ENCODE data around the gene LRAT.

DNA sequence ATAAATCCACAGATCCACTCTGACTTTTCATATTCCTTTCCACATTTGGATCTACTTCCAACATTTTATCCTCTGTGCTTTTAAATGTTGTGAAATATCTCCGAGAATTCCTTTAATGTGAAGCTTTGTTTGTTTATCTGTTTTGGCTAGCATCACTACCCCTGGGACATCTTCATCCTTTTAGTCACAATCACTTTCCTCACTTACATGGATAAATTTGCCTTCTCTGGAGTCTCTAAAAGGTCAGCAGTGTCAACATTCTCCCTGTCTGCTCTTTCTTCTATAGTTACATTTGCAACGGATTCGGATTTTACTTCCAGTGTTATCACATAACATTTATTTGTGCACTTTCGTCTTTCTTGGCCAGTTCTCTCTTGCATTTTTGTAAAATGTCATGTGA, 34.2 kb upstream of the LRAT start:
- no peak for TF ChIP-seq ZBTB7A (IDR thresholded peaks at IDR 0.05; ENCODE audit: borderline replicate concordance, control insufficient read depth, low read depth, low read length)
- TF ChIP-seq CTCF (IDR thresholded peaks at IDR 0.05 in 2 of 3, conservative IDR thresholded peaks at IDR 0.05 in 1 of 3; ENCODE audit: insufficient read depth in 2 of 3, low read depth in 1 of 3, low read length in 3 of 3): no peak
- TF ChIP-seq, protein P1, sequence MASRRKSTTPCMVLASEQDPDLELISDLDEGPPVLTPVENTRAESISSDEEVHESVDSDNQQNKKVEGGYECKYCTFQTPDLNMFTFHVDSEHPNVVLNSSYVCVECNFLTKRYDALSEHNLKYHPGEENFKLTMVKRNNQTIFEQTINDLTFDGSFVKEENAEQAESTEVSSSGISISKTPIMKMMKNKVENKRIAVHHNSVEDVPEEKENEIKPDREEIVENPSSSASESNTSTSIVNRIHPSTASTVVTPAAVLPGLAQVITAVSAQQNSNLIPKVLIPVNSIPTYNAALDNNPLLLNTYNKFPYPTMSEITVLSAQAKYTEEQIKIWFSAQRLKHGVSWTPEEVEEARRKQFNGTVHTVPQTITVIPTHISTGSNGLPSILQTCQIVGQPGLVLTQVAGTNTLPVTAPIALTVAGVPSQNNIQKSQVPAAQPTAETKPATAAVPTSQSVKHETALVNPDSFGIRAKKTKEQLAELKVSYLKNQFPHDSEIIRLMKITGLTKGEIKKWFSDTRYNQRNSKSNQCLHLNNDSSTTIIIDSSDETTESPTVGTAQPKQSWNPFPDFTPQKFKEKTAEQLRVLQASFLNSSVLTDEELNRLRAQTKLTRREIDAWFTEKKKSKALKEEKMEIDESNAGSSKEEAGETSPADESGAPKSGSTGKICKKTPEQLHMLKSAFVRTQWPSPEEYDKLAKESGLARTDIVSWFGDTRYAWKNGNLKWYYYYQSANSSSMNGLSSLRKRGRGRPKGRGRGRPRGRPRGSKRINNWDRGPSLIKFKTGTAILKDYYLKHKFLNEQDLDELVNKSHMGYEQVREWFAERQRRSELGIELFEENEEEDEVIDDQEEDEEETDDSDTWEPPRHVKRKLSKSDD (conservative IDR thresholded peaks at IDR 0.05; ENCODE audit: low read length): no peak
- TF ChIP-seq POLR3G (IDR thresholded peaks at IDR 0.05; ENCODE audit: extremely low read depth, insufficient read length, insufficient replicate concordance): no peak
- TF ChIP-seq MXI1 (IDR thresholded peaks at IDR 0.05; ENCODE audit: low read depth, low read length): no peak
- no peak for TF ChIP-seq ZEB2 (IDR thresholded peaks at IDR 0.05)
- TF ChIP-seq ZNF707 (CRISPR knock-in tag; conservative IDR thresholded peaks at IDR 0.05): no peak
- no peak for TF ChIP-seq EP300 (IDR thresholded peaks at IDR 0.05; ENCODE audit: low read length)
- TF ChIP-seq FIP1L1 (IDR thresholded peaks at IDR 0.05; ENCODE audit: low read depth, low read length, poor library complexity, severe bottlenecking): no peak
- TF ChIP-seq, protein P2, sequence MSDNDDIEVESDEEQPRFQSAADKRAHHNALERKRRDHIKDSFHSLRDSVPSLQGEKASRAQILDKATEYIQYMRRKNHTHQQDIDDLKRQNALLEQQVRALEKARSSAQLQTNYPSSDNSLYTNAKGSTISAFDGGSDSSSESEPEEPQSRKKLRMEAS (CRISPR knock-in tag; IDR thresholded peaks at IDR 0.05): no peak
- no peak for TF ChIP-seq MAFK (IDR thresholded peaks at IDR 0.05; ENCODE audit: low read length)
- no peak for TF ChIP-seq RFX7 (CRISPR knock-in tag; IDR thresholded peaks at IDR 0.05)
- no peak for TF ChIP-seq GABPA (tag; conservative IDR thresholded peaks at IDR 0.05; ENCODE audit: low read depth)

Data from K562 (cell line).